HG02943 (cell line): ENCODE data around the gene CCDC59.
"Not testable (repeated sequence)": the region's sequence is repeated elsewhere in the genome, so short reads cannot be mapped to it uniquely, and the experiment has no call there.

Source experiments
- ATAC-seq: cut with Tn5 transposase; IDR thresholded peaks from one replicate; pipeline ENCODE4 v1.9.1; 2021; ENCODE audit warnings: mild to moderate bottlenecking, low read depth, moderate library complexity; ENCODE audit not compliant: unreplicated experiment

The CCDC59 gene, protein sequence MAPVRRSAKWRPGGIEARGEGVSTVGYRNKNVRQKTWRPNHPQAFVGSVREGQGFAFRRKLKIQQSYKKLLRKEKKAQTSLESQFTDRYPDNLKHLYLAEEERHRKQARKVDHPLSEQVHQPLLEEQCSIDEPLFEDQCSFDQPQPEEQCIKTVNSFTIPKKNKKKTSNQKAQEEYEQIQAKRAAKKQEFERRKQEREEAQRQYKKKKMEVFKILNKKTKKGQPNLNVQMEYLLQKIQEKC

DNA sequence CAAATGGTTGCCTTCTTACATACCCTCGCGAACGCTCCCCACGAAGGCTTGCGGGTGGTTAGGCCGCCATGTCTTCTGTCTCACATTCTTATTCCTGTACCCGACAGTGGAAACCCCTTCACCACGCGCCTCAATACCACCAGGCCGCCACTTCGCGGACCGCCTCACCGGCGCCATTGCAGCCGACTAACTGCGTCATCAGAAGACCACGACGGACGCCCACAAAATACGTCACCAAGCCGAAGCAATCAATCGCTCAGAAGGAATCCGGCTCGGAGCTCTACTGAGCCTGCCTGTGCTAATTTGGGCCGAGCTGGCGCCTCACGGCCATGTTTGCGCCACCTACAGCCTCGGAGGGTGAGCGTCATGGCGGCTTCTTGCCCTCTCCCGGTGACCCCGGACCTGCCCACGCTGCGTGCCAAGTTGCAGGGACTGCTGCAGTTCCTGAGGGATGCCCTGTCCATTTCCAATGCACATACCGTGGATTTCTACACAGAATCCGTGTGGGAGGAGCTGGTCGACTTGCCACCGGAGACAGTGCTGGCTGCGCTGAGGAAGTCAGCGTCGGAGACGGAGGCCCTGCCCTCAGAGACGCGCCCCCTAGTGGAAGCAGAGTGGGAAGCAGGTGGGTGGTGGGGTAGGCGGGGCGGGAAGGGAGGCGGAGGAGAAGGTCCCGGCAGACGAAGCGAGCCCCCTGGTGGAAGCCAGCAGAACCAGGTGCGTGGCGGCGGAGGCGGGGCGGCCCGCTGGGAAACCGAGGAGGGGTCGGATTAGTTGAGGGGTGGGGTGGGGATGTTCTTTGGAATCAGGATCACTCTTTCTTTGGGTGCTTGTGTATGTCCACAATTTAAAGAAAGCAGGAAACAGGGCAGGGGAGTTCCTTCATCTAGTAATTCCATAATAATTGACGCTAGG, at the start of gene CCDC59, which contains the start of gene METTL25:
Gene CCDC59 (minus strand): TSS at position 188 of the 915 bp plus-strand sequence. CDS start 11 bp downstream, at position 177.
Gene METTL25 (plus strand): TSS at position 330 of the 915 bp plus-strand sequence. CDS start 37 bp downstream, at position 367.
- ATAC-seq = peak; percentile 97

DNA sequence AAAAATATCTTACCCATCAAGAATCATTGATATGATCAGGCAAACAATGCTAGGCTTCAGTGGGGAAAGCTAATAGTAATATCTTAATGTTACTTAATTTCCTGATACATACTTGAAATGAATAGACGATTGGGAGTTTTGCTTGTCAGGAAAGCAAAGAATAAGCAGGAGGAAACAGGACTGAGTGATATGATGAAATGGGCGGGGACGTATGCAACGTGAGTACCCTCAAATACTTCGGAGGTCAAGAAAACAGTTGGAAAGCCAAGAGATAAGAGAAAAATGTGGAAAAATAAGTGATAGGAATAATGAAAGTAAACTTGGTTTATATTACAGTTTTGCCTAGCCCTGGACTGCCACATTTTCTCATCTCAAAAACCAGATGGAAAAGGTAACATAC, 49.3 kb upstream of the CCDC59 start:
- ATAC-seq = no peak

DNA sequence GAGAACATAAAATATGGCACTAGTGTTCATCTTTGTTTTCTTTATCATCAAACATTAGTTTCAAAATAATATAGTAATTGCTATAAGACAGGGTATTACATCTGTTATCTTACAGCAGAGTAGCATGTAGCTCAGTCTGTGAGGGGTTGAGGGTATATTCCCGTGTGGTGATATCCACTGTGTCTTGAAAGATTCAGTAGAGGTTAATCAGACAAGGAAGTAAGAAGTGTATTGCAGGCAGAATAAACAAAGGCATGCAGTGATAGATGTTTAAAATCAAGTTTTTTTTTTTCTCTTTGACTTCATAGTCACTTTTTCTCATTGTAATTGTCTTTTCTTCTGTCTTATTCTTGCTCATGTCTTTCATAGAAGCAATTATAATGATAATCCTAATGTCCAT, 48.5 kb upstream of the CCDC59 start:
- no peak for ATAC-seq

DNA sequence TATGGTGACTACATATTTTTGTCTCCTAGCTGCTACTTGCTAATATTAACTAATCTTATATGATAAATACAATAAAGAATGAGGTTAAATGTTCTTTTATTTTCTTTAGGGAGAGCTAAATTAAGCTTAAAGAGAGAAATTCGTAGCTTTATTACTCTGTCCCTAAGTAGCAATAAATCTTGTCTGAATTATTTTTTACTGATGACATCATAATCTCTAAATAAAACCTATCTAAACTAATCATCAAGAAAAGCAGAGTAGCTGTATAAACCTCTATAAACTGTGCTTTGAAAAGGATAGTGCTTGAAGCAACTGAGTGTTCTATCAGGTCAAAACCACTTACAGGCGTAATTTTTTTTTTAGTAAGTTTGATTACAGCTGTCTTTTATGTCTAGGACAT, 42.6 kb upstream of the CCDC59 start:
- ATAC-seq = no peak

GRCh38 chr12:82398879-82399278, 40.7 kb upstream of the CCDC59 start:
- no peak for ATAC-seq

- peak; percentile 61 for ATAC-seq
These were observed 25.9 kb upstream of the CCDC59 start for GRCh38 chr12:82383930-82384552.

- no peak for ATAC-seq
These were observed 20.8 kb upstream of the CCDC59 start for GRCh38 chr12:82378997-82379396.

GRCh38 chr12:82375201-82375600, 17.0 kb upstream of the CCDC59 start:
- ATAC-seq = no peak

DNA sequence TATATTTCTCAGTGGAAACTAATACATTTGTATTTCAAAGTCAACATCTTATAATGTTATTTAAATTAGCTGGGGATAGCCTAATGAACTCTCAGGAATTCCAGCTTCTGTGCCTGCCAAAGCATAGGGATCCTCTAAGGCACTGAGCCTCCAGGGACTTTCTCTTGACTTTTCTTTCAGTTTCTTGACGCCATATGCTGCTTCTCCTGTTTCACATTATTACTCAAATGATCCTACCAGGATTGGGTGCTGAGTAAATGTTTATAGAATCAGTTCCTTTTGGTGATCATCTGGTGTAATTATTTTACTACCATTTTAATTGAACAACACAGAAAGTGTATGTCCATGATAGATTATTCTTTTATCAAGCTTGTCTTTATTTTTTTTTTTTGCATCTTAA, 8.0 kb upstream of the CCDC59 start:
- no peak for ATAC-seq

DNA sequence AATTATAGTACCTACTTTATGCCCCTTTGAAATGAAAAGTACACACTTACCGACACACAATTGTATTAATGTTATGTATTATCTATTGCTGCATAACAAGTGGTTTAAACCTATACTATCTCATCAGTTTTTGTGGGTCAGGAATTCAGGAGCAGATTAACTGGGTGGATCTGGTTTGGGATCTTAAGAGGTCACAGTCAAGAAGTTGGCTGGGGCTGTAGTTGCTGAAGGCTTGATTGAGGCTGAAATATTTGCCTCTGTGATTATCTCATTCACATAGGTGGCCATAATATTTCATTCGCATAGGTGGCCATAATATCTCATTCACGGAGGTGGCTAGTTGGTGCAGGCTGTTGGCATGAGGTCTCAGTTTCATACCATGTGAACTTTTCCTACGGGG, 5.8 kb upstream of the CCDC59 start:
- ATAC-seq = no peak

GRCh38 chr12:82361461-82361915, 3.3 kb upstream of the CCDC59 start:
- no peak for ATAC-seq

DNA sequence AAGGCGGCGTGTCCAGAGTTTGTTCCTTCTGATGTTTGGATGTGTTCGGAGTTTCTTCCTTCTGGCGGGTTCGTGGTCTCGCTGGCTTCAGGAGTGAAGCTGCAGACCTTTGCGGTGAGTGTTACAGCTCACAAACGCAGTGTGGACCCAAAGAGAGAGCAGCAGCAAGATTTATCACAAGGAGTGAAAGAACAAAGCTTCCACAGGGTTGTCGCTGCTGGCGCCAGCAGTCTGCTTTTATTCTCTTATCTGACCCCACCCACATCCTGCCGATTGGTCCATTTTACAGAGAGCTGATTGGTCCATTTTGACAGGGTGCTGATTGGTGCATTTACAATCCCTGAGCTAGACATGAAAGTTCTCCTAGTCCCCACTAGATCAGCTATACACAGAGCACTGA, 2.6 kb upstream of the CCDC59 start:
- not testable (repeated sequence) for ATAC-seq

GRCh38 chr12:82359115-82359478, 910 bp upstream of the CCDC59 start:
- ATAC-seq = no peak

DNA sequence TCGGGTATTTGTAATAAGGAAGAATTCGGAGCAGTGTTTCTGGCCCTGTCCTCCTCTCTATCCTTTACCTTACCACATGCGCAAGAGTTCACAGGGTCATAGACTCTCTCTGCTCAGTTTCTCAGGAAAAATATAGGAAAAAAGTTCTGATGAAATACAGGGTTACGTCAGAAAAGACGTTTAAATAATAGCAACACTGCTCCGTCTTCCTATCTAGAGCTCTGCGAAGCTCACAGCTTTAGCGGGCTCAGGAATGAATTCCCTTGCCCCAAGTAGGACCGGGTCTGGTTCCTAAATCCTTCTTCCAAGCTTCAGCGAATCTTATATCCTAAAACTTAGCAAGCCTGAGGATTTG, 365 bp downstream of the CCDC59 start:
- no peak for ATAC-seq

- no peak for ATAC-seq
These were observed 847 bp downstream of the CCDC59 start for GRCh38 chr12:82357340-82357739.

GRCh38 chr12:82351390-82351789, 6.8 kb downstream of the CCDC59 start:
- ATAC-seq = no peak

DNA sequence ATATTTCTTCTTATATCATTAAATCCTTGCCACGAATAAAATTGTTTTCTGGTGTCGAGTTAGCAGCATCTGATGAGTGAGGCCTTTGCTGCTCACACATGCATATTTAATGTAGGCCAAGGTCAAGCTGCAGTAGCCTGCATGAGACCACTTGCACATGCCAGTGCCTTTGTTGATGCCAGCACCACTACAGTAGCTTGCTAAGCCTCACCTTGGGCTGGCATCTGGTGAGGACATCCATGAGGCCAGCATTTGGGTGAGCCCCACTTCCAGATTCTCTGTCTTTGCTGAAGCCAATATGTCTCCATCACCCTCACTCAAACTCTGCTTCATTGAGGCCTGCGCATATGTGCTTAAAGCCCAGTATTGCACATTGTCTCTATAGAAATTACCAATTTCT, 8.0 kb downstream of the CCDC59 start:
- no peak for ATAC-seq

GRCh38 chr12:82329508-82329907, 28.7 kb downstream of the CCDC59 start:
- ATAC-seq = no peak

- ATAC-seq = no peak
These were observed 30.3 kb downstream of the CCDC59 start for GRCh38 chr12:82327861-82328260.

DNA sequence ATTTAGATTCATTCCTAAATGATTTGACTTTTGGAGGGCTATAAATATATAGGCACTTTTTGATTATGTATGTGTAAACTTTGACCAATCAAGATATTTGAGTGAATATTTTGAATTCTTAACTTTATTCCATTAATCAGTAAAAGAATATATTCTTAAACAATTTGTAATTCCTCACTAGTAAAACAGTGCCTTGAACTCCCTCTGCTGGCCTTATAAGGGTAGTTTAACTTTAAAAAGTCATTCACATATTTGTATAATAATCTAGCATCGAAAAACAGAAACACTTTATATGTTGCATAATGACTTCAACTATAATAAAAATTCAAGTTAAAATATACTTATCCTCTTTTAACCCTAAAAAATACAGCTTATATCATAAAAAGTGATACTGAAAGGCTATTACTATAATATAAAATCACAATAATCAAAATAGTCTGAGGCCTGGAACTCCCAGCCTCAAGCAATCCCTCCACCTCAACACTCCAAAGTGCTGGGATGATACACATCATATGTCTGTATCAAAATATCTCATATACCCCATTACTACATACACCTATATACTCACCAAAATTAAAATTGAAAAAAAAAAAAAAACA, 31.2 kb downstream of the CCDC59 start:
- no peak for ATAC-seq
